Endodermal cell (in vitro differentiated cells): ENCODE data around the gene VAC14. TPM values are rescaled to one million over a fixed set of nuclear protein-coding genes. Genes with fewer than 3 reads are reported as not detected.
"Not testable (repeated sequence)": the region's sequence is repeated elsewhere in the genome, so short reads cannot be mapped to it uniquely, and the experiment has no call there.

ENCODE experiments used
- DNase-seq: peaks from one replicate; pipeline ENCODE4 v3.0.0-alpha.2; 2017
- H3K27ac ChIP-seq: 2 replicates; pipeline ENCODE4 v1.5.1; 2013; ENCODE audit warnings: mild to moderate bottlenecking, low read depth, low read length, moderate library complexity
- H3K27me3 ChIP-seq: 2 replicates; pipeline ENCODE4 v1.6.1; 2013; ENCODE audit warnings: mild to moderate bottlenecking, low read length, moderate library complexity; ENCODE audit not compliant: insufficient read depth, control insufficient read depth, poor library complexity, severe bottlenecking
- H3K36me3 ChIP-seq: 2 replicates; pipeline ENCODE4 v1.7.0; 2013; ENCODE audit warnings: mild to moderate bottlenecking, low read length, moderate library complexity; ENCODE audit not compliant: control insufficient read depth, insufficient read depth
- H3K4me1 ChIP-seq: one replicate; pipeline ENCODE4 v1.7.0; 2013; ENCODE audit warnings: low read length; ENCODE audit not compliant: control insufficient read depth, insufficient read depth
- H3K4me3 ChIP-seq: 2 replicates; pipeline ENCODE4 v1.5.1; 2013; ENCODE audit warnings: mild to moderate bottlenecking, low read length, moderate library complexity
- H3K9ac ChIP-seq: 2 replicates; pipeline ENCODE4 v1.6.1; 2013; ENCODE audit warnings: mild to moderate bottlenecking, low read length, moderate library complexity; ENCODE audit not compliant: poor library complexity, severe bottlenecking; ENCODE audit errors: extremely low read depth
- H3K9me3 ChIP-seq: 2 replicates; pipeline ENCODE4 v1.6.1; 2013; ENCODE audit warnings: mild to moderate bottlenecking, low read length, moderate library complexity; ENCODE audit not compliant: control insufficient read depth
- H3K27ac Mint-ChIP-seq: 2 replicates; pipeline ENCODE4 v1.8.0; 2020; ENCODE audit warnings: mixed read lengths
- H3K27me3 Mint-ChIP-seq: 2 replicates; pipeline ENCODE4 v1.8.0; 2021; ENCODE audit warnings: mild to moderate bottlenecking, mixed read lengths; ENCODE audit not compliant: insufficient read depth
- H3K36me3 Mint-ChIP-seq: 2 replicates; pipeline ENCODE4 v1.8.0; 2020; ENCODE audit warnings: low read depth, mixed read lengths
- H3K4me1 Mint-ChIP-seq: 2 replicates; pipeline ENCODE4 v1.8.0; 2020; ENCODE audit warnings: mixed read lengths
- H3K4me3 Mint-ChIP-seq: 2 replicates; pipeline ENCODE4 v1.8.0; 2020; ENCODE audit warnings: mild to moderate bottlenecking, moderate library complexity, mixed read lengths
- H3K9me3 Mint-ChIP-seq: 2 replicates; pipeline ENCODE4 v1.8.0; 2020; ENCODE audit warnings: mild to moderate bottlenecking, mixed read lengths
- WGBS, 2 experiments: methylation state at CpG; one replicate each; pipeline versions ENCODE4 v1.1.5 to v1.1.7; 2013; ENCODE audit warnings: missing lambda C conversion rate in 2 of 2, mixed read lengths in 1 of 2; ENCODE audit not compliant: insufficient coverage in 1 of 2, insufficient read length in 1 of 2; 5-methylcytosine and 5-hydroxymethylcytosine counted together
- long read RNA-seq, 4 experiments: library from polyadenylated mRNA in 2 of 4; library from RNA in 1 of 4; library from capped mRNA in 1 of 4; stranded (forward) in 3 of 4; unstranded in 1 of 4; transcript quantifications; one replicate each; pipeline ENCODE4 v2.0.0, GENCODE V29; 2020 to 2021; ENCODE audit warnings: inconsistent platforms in 1 of 4
- polyA plus RNA-seq, 2 experiments: library from polyadenylated mRNA; stranded (reverse); fragments of 50-300 nt; gene quantifications; one replicate each; pipeline ENCODE4 v1.2.3, GENCODE V29; 2013
- total RNA-seq, 2 donors: library from RNA; stranded (reverse); fragmentation: NEBNext Ultra II Directional in 1 of 2; extraction: Animal tissue kit (Norgen Biotek cat#: 25700) in 1 of 2; gene quantifications; 2 replicates in 1 of 2; 3 replicates in 1 of 2; pipeline ENCODE4 v1.2.1, GENCODE V29; 2021
- TF ChIP-seq, protein P1 (sequence below): fragments of 200-600 bp; sonication (generic); conservative IDR thresholded peaks from 2 replicates; pipeline ENCODE4 v1.5.0; 2021; ENCODE audit warnings: antibody characterized with exemption, mild to moderate bottlenecking

Gene VAC14
- 10 to 100 TPM; 47.5 to 48.7 TPM for total RNA-seq
- 46.2 TPM for polyA plus RNA-seq (2013, experiment 1 of 2)
- polyA plus RNA-seq (2013, experiment 2 of 2), result 42.4 TPM
- long read RNA-seq, experiment 1, transcript VAC14-201 (19 exons, 3,099 nt), result major isoform, 6 of 25 reads
- long read RNA-seq, experiment 1, partial matches to known transcripts, result 7 of 25 reads
- long read RNA-seq, experiment 1, other reads (novel, unspliced or antisense), result 10 of 25 reads
- long read RNA-seq, experiment 2, transcript VAC14-201 (19 exons, 3,099 nt), result major isoform, 89 of 111 reads
- long read RNA-seq, experiment 2, transcript VAC14-212 (1 exons, 3,609 nt), result minor isoform, 5 of 111 reads
- long read RNA-seq, experiment 2, partial matches to known transcripts, result 10 of 111 reads
- long read RNA-seq, experiment 2, other reads (novel, unspliced or antisense), result 7 of 111 reads
- long read RNA-seq, experiment 3, transcript VAC14-201 (19 exons, 3,099 nt), result major isoform, 12 of 28 reads
- long read RNA-seq, experiment 3, partial matches to known transcripts, result 8 of 28 reads
- long read RNA-seq, experiment 3, other reads (novel, unspliced or antisense), result 4 of 28 reads
- long read RNA-seq, experiment 4, result 0 reads

DNA sequence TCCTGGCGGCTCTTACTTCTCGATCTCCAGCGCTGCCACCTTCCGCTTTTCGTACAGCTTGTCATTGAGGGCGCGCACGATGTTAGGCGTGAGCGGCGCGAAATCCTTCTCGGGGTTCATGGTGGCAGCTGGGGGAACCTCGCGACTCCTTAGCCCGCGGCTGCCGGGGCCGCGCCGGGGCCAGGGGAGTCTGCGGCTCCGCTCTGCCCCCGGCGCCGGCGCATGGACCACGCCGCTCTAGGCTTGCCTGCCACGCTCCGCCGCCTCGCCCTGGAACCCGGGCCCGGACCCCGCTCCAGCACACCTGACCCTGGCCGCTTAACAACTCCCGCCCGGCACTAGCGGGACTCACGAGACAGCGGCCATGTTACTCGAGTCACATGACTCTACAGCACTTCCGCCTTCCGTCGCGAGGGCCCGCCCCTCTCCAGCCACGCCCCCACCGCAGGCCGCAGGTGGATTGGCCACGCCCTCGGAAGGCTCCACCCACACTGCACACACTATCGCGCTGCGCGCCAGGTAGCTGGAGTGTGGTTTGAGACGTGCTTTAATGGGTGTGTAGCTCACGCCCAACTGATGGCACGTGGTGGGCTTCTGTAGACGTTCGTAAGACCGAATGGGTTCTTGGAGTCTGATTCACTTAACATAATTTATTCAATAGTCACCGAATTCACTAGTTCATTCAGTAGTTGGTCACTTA is at the start of gene VAC14:
TSS of gene VAC14 (minus strand) at position 378 of the 700 bp plus-strand sequence. CDS start at position 120, 258 bp downstream.
- Histone ChIP-seq H3K36me3 (peaks cover 6% of the 10 kb centered on the region), H3K27ac (no peak within 1 kb of the TSS), H3K9me3 (no peaks in the 10 kb centered on the region), H3K4me3 (peak within 1 kb of the TSS; percentile 98), H3K27me3 (peaks cover 44% of the 10 kb centered on the region), H3K9ac (peak within 1 kb of the TSS; percentile 92), H3K4me1 (no peaks in the 10 kb centered on the region)
- WGBS, 2 experiments, result 0 to 1% methylated on average over 34 to 64 of the region's 64 CpGs
- peaks cover 13% of the 10 kb centered on the region for H3K4me1 Mint-ChIP-seq
- peaks cover 12% of the 10 kb centered on the region for H3K36me3 Mint-ChIP-seq
- TF ChIP-seq, protein P1, sequence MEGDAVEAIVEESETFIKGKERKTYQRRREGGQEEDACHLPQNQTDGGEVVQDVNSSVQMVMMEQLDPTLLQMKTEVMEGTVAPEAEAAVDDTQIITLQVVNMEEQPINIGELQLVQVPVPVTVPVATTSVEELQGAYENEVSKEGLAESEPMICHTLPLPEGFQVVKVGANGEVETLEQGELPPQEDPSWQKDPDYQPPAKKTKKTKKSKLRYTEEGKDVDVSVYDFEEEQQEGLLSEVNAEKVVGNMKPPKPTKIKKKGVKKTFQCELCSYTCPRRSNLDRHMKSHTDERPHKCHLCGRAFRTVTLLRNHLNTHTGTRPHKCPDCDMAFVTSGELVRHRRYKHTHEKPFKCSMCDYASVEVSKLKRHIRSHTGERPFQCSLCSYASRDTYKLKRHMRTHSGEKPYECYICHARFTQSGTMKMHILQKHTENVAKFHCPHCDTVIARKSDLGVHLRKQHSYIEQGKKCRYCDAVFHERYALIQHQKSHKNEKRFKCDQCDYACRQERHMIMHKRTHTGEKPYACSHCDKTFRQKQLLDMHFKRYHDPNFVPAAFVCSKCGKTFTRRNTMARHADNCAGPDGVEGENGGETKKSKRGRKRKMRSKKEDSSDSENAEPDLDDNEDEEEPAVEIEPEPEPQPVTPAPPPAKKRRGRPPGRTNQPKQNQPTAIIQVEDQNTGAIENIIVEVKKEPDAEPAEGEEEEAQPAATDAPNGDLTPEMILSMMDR, result no peak
- H3K9me3 Mint-ChIP-seq, result peaks cover 6% of the 10 kb centered on the region
- H3K27me3 Mint-ChIP-seq, result peaks cover 40% of the 10 kb centered on the region
- DNase-seq, result peak; percentile 98
- peak within 1 kb of the TSS; percentile 77 for H3K27ac Mint-ChIP-seq
- H3K4me3 Mint-ChIP-seq, result peak within 1 kb of the TSS; percentile 80

DNA sequence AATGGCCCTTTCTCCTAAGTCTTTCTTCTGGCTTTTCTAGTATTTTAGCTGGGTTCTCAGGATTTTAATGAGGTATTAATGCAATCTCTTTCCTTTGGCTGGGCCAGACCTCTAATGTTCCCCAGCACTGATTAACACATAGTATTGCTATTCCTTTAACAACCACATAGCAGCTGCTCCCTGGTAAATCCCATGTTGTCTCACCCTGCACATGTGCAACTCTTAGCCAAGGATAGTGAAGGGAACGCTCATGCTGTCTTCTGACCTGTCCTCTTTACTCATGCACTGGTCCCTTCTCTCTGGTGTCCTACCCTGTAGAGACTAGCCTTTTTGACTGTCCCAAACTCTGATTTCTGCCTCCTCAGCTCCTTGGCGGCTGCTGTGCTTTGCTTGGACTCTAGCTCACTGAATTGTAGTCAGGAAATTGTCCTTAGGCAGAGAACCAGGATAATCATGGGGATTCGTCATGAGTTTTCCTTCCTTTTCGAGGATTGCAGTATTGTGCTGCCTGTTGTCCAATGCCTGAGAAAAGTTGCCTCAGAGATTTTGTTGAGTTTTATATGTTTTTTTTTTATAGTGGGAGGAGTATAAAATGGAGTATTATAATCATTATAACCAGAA is 22.6 kb upstream of the VAC14 start:
- not testable (repeated sequence) for H3K4me3 Mint-ChIP-seq, DNase-seq, H3K27me3 ChIP-seq, H3K9me3 Mint-ChIP-seq, H3K36me3 Mint-ChIP-seq, H3K4me3 ChIP-seq, H3K4me1 ChIP-seq, H3K27me3 Mint-ChIP-seq, H3K9ac ChIP-seq, H3K36me3 ChIP-seq, H3K9me3 ChIP-seq, H3K27ac Mint-ChIP-seq, H3K4me1 Mint-ChIP-seq, H3K27ac ChIP-seq
- no CpG with 5 or more reads among the region's 4 CpGs for WGBS, 2 experiments

DNA sequence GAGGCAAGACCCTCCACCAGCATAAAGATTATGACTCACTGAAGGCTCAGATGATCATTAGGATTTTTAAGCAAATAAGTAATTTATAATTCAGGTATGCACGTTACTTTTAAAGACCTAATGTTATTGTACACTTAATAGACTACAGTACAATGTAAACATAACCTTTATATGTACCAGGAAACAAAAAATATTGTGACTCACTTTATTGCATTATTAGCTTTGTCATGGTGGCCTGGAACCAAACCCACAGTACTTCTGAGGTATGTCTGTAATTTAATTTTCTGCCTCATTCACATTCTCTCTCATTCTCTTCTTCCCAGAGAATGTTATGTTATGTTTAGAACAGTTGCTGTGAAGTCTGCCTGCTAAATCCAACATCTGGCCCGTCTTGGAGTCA is 21.8 kb upstream of the VAC14 start:
- H3K27me3 ChIP-seq, H3K4me3 Mint-ChIP-seq, H3K27ac Mint-ChIP-seq, H3K36me3 Mint-ChIP-seq, H3K27ac ChIP-seq, H3K9me3 ChIP-seq, H3K9ac ChIP-seq, DNase-seq, H3K4me3 ChIP-seq, H3K36me3 ChIP-seq, H3K27me3 Mint-ChIP-seq, H3K9me3 Mint-ChIP-seq, H3K4me1 Mint-ChIP-seq, H3K4me1 ChIP-seq: not testable (repeated sequence)
- WGBS, 2 experiments, result no CpG with 5 or more reads among the region's 2 CpGs

DNA sequence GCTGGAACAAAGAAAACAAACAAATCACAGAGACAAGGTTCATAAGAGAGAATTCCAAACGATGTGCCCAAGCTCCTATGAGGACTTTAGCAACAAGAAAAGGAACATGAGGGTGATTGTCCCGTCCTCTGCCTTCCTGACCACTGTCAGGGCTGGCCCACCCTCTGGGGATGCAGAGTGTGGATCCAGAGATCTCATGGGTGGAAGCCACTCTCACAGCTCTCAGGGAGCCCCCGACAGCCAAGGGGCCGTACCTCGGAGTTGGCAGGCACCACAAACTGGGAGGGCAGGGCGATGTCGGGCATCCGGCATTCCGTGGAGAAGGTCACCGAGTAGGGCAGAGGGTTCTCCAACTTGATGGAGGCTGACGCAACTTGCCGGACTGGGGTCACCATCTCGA is 17.1 kb upstream of the VAC14 start:
- H3K4me1 Mint-ChIP-seq, H3K27ac ChIP-seq, H3K9ac ChIP-seq, H3K27me3 Mint-ChIP-seq, H3K4me3 Mint-ChIP-seq, H3K36me3 Mint-ChIP-seq, H3K27me3 ChIP-seq, H3K27ac Mint-ChIP-seq, H3K9me3 ChIP-seq, H3K4me1 ChIP-seq, DNase-seq, H3K36me3 ChIP-seq, H3K4me3 ChIP-seq, H3K9me3 Mint-ChIP-seq: not testable (repeated sequence)
- 90 to 93% methylated on average over 2 to 3 of the region's 13 CpGs for whole genome bisulfite sequencing, 2 experiments
